Ishikawa (cell line): Measurements from ENCODE around the gene PPDPF.

Experiments used
- CEBPB ChIP-seq: IDR thresholded peaks from 2 replicates; pipeline ENCODE4 v1.6.1; 2012
- CREB1 ChIP-seq: IDR thresholded peaks from 2 replicates; pipeline ENCODE4 v1.6.1; 2012; ENCODE audit warnings: low read depth
- EGR1 ChIP-seq: IDR thresholded peaks from 2 replicates; pipeline ENCODE4 v1.6.1; 2012
- EP300 ChIP-seq: IDR thresholded peaks from 2 replicates; pipeline ENCODE4 v1.6.1; 2012; ENCODE audit warnings: borderline replicate concordance
- FOXM1 ChIP-seq: IDR thresholded peaks from 2 replicates; pipeline ENCODE4 v1.6.1; 2012; ENCODE audit warnings: low read depth, borderline replicate concordance
- NFIC ChIP-seq: IDR thresholded peaks from 2 replicates; pipeline ENCODE4 v1.6.1; 2012
- RAD21 ChIP-seq: IDR thresholded peaks from 2 replicates; pipeline ENCODE4 v1.6.1; 2012; ENCODE audit warnings: low read depth
- TAF1 ChIP-seq: IDR thresholded peaks from 2 replicates; pipeline ENCODE4 v1.6.1; 2012; ENCODE audit warnings: low read depth, mild to moderate bottlenecking
- TCF12 ChIP-seq: IDR thresholded peaks from 2 replicates; pipeline ENCODE4 v1.6.1; 2012; ENCODE audit warnings: low read depth
- TEAD4 ChIP-seq: IDR thresholded peaks from 2 replicates; pipeline ENCODE4 v1.6.1; 2012
- YY1 ChIP-seq: IDR thresholded peaks from 2 replicates; pipeline ENCODE4 v1.6.1; 2012; ENCODE audit warnings: low read depth
- ZBTB7A ChIP-seq: IDR thresholded peaks from 2 replicates; pipeline ENCODE4 v1.6.1; 2012; ENCODE audit warnings: low read depth
- TF ChIP-seq, protein P1 (sequence below): IDR thresholded peaks from 2 replicates; pipeline ENCODE4 v1.6.1; 2012
- TF ChIP-seq, protein P2 (sequence below): IDR thresholded peaks from 2 replicates; pipeline ENCODE4 v1.6.1; 2012; ENCODE audit warnings: low read depth, mild to moderate bottlenecking
- TF ChIP-seq, protein P3 (sequence below): IDR thresholded peaks from 2 replicates; pipeline ENCODE4 v1.6.1; 2012

PPDPF gene

DNA sequence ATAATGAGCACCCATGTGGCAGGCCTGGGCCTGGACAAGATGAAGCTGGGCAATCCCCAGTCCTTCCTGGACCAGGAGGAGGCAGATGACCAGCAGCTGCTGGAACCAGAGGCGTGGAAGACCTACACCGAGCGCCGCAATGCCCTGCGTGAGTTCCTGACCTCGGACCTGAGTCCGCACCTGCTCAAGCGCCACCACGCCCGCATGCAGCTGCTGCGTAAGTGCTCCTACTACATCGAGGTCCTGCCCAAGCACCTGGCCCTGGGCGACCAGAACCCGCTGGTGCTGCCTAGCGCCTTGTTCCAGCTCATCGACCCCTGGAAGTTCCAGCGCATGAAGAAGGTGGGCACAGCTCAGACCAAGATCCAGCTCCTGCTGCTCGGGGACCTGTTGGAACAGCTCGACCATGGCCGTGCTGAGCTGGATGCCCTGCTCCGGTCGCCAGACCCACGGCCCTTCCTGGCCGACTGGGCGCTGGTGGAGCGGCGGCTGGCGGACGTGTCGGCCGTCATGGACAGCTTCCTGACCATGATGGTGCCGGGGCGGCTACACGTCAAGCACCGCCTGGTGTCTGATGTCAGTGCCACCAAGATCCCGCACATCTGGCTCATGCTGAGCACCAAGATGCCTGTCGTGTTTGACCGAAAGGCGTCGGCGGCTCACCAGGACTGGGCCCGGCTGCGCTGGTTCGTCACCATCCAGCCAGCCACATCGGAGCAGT lies 35.3 kb downstream of the PPDPF start:
- TF ChIP-seq EGR1 (no peak), CREB1 (no peak), TEAD4 (no peak), TAF1 (no peak), CEBPB (no peak), EP300 (no peak), ZBTB7A (no peak), NFIC (no peak), RAD21 (no peak), YY1 (no peak), FOXM1 (no peak), TCF12 (no peak)
- TF ChIP-seq, protein P1, sequence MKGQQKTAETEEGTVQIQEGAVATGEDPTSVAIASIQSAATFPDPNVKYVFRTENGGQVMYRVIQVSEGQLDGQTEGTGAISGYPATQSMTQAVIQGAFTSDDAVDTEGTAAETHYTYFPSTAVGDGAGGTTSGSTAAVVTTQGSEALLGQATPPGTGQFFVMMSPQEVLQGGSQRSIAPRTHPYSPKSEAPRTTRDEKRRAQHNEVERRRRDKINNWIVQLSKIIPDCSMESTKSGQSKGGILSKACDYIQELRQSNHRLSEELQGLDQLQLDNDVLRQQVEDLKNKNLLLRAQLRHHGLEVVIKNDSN = no peak
- TF ChIP-seq, protein P2, sequence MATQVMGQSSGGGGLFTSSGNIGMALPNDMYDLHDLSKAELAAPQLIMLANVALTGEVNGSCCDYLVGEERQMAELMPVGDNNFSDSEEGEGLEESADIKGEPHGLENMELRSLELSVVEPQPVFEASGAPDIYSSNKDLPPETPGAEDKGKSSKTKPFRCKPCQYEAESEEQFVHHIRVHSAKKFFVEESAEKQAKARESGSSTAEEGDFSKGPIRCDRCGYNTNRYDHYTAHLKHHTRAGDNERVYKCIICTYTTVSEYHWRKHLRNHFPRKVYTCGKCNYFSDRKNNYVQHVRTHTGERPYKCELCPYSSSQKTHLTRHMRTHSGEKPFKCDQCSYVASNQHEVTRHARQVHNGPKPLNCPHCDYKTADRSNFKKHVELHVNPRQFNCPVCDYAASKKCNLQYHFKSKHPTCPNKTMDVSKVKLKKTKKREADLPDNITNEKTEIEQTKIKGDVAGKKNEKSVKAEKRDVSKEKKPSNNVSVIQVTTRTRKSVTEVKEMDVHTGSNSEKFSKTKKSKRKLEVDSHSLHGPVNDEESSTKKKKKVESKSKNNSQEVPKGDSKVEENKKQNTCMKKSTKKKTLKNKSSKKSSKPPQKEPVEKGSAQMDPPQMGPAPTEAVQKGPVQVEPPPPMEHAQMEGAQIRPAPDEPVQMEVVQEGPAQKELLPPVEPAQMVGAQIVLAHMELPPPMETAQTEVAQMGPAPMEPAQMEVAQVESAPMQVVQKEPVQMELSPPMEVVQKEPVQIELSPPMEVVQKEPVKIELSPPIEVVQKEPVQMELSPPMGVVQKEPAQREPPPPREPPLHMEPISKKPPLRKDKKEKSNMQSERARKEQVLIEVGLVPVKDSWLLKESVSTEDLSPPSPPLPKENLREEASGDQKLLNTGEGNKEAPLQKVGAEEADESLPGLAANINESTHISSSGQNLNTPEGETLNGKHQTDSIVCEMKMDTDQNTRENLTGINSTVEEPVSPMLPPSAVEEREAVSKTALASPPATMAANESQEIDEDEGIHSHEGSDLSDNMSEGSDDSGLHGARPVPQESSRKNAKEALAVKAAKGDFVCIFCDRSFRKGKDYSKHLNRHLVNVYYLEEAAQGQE = no peak
- TF ChIP-seq, protein P3, sequence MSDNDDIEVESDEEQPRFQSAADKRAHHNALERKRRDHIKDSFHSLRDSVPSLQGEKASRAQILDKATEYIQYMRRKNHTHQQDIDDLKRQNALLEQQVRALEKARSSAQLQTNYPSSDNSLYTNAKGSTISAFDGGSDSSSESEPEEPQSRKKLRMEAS = no peak

DNA sequence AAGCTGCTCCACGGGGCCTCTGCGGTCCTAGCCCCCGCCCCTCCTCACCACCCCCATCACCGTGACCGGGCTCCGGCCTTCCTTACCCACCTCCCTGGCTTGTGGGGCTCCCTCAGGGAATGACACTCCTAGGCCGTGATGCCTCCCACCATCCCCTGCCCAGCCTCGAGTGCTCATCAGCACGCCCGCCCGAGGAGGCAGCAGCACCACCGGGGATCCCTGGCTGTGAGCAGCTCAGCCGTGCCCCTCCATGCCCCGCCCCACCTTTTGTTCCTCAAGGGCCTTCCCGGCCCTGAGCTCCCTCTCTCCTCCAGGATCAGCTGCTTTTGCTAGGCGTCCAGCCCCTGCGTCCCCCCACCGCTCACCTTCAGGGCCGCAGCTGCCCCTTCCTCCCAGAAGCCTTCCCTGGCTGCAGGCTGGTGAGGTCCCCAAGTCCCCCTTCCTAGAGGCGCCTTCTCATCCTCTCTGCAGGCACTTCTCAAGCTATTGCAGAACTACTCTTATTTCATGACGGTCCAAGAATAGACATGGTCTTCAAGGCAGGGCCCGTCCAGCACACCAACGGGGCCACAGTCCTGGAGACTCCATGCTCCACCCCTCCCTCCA lies 36.4 kb downstream of the PPDPF start:
- TF ChIP-seq EP300 = no peak
- TF ChIP-seq, protein P2 = no peak
- no peak for TF ChIP-seq TCF12
- TF ChIP-seq, protein P1 = no peak
- no peak for TF ChIP-seq RAD21
- TF ChIP-seq CREB1 = no peak

DNA sequence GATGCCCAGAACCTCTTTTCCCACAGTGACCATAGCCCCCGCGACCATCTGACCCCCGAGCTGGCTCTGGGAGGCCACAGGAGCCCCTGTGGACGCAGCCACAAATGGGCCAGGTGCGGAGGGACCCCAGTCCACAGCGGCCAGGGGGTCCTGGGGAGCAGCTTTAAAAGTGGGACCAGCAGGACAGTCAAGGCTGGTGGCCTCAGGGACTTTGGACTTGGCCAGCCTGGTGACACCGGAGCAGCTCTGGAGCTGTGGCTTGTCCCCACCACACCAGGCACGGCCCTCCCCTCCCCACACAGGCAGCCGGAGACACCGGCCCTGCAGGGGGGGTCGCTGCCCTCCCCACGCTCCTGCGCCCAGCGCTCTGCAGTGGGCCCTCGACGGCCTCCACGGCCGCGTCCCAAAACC lies 36.9 kb downstream of the PPDPF start:
- no peak for TF ChIP-seq NFIC
- TF ChIP-seq TCF12 = no peak
- no peak for TF ChIP-seq RAD21
- no peak for TF ChIP-seq EP300
- TF ChIP-seq FOXM1 = no peak
- TF ChIP-seq ZBTB7A = no peak
- no peak for TF ChIP-seq EGR1
- no peak for TF ChIP-seq TEAD4
- TF ChIP-seq CEBPB = no peak
- TF ChIP-seq CREB1 = no peak
- TF ChIP-seq, protein P3 = no peak
- no peak for TF ChIP-seq TAF1

DNA sequence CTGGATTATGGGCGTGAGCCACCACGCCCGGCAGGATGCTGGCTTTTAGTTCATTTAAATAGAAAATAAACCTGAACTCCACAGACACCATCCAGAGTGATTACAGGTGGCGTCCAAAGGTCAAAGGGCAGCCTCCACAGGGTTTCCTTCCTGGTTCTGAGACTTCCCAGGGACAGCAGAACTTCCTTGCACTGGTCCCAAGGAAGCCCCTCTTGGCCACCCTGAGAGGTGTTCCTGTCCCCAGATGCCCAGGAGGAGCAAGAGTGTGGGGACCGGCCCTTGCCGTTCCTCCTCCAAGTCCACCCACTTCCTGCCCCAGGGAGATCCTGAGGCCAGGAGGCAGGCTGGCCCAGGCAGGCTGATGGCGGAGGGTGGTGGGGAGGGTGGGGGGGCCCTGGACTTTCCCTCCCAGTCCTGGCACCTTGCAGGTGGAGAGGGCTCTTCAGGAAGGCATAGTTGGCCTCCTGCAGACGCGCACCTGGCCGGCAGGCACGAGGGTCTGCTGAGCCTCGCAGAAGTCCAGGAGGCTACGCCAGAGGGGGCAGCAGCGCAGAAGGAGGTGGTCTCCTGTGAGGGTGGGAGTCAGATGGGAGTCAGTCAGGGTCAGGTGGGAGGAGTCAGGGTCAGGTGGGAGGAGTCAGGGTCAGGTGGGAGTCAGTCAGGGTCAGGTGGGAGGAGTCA lies 38.4 kb downstream of the PPDPF start:
- TF ChIP-seq NFIC (no peak), YY1 (no peak), TCF12 (no peak), EP300 (no peak), TAF1 (no peak), RAD21 (no peak), FOXM1 (no peak), EGR1 (no peak), TEAD4 (no peak), ZBTB7A (no peak), CREB1 (no peak), CEBPB (no peak)
- TF ChIP-seq, protein P1 = no peak
- TF ChIP-seq, protein P2 = no peak
- TF ChIP-seq, protein P3 = no peak
